Chondrocyte (in vitro differentiated cells): ENCODE data around the gene MINDY4B. TPM values are rescaled to one million over a fixed set of nuclear protein-coding genes. Genes with fewer than 3 reads are reported as not detected.

Experiments used
- DNase-seq: peaks from one replicate; pipeline ENCODE4 v3.0.0; 2021; ENCODE audit warnings: mixed read lengths, low spot score
- H3K27ac Mint-ChIP-seq: one replicate; pipeline ENCODE4 v1.8.0; 2021; ENCODE audit warnings: mild to moderate bottlenecking, moderate library complexity, mixed read lengths; ENCODE audit not compliant: unreplicated experiment
- H3K27me3 Mint-ChIP-seq: 2 replicates; pipeline ENCODE4 v1.8.0; 2021; ENCODE audit warnings: low read depth, mixed read lengths
- H3K36me3 Mint-ChIP-seq: 2 replicates; pipeline ENCODE4 v1.8.0; 2021; ENCODE audit warnings: low read depth, mixed read lengths
- H3K4me1 Mint-ChIP-seq: 2 replicates; pipeline ENCODE4 v1.8.0; 2021; ENCODE audit warnings: low read depth, mild to moderate bottlenecking, mixed read lengths
- H3K4me3 Mint-ChIP-seq: one replicate; pipeline ENCODE4 v1.8.0; 2021; ENCODE audit warnings: mild to moderate bottlenecking, moderate library complexity, mixed read lengths; ENCODE audit not compliant: unreplicated experiment
- H3K9me3 Mint-ChIP-seq: 2 replicates; pipeline ENCODE4 v1.8.0; 2021; ENCODE audit warnings: low read depth, mixed read lengths
- total RNA-seq: library from RNA; stranded (reverse); gene quantifications from 3 replicates; pipeline ENCODE4 v1.2.1, GENCODE V29; 2021
- TF ChIP-seq, protein P1 (sequence below): fragments of 200-600 bp; sonication (generic); IDR thresholded peaks from 2 replicates; pipeline ENCODE4 v1.5.0; 2021; ENCODE audit warnings: antibody characterized with exemption, mild to moderate bottlenecking, moderate library complexity

MINDY4B gene
- total RNA-seq, 1 donor from 2014 or later = not detected

DNA sequence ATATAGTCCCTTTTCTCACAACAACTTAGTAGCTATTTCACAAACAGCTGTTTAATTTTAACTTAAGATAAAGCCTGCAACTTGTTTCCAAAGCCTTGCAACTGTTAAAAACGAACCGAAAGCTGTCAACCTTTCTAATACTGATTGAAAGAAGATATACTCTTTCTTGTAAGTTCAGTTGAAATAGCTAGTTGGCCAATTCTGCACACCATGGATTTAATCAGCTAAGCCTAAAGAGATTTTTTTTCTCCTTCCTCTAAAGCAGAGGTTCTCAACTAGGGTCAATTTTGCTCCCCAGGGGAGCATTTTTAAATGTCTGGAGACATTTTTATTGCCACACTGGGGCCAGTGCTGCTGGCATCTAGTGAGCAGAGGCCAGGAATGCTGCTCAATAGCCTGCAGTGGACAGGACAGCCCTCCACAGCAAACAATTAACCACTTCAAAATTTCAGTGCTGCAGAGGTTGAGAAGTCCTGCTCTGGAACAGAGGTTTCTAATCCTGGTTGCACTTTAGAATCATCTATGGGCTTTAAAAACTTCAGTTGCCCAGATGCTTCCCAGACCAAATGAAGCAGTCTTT is 26.2 kb downstream of the MINDY4B start:
- Mint-ChIP-seq H3K9me3 (no peaks in the 10 kb centered on the region), H3K4me1 (no peaks in the 10 kb centered on the region), H3K27me3 (peaks cover 9% of the 10 kb centered on the region), H3K27ac (no peak overlapping the region), H3K4me3 (no peak overlapping the region), H3K36me3 (no peaks in the 10 kb centered on the region)
- DNase-seq = no peak
- TF ChIP-seq, protein P1, sequence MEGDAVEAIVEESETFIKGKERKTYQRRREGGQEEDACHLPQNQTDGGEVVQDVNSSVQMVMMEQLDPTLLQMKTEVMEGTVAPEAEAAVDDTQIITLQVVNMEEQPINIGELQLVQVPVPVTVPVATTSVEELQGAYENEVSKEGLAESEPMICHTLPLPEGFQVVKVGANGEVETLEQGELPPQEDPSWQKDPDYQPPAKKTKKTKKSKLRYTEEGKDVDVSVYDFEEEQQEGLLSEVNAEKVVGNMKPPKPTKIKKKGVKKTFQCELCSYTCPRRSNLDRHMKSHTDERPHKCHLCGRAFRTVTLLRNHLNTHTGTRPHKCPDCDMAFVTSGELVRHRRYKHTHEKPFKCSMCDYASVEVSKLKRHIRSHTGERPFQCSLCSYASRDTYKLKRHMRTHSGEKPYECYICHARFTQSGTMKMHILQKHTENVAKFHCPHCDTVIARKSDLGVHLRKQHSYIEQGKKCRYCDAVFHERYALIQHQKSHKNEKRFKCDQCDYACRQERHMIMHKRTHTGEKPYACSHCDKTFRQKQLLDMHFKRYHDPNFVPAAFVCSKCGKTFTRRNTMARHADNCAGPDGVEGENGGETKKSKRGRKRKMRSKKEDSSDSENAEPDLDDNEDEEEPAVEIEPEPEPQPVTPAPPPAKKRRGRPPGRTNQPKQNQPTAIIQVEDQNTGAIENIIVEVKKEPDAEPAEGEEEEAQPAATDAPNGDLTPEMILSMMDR = no peak

DNA sequence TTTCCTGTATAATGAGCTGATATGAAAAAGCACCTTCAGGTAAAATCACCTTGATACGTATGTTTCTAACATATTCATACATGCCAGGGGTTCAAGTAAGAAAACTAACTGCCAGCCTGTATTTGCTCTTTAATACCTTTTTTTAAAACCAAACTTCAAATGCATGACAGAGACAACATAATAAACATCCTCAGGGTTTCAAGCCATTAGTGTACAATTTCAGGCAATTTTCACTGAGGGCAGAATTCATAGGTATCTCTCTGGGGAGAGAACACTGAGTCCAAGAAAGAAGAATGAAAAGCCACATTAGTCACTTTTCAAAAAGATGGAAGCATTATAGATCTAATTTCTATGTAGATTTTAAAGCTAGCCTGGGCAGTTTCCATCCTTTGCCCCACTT is 26.9 kb downstream of the MINDY4B start:
- DNase-seq = no peak
- Mint-ChIP-seq H3K9me3 (no peaks in the 10 kb centered on the region), H3K27me3 (peaks cover 3% of the 10 kb centered on the region), H3K27ac (no peak overlapping the region), H3K4me3 (no peak overlapping the region), H3K36me3 (no peaks in the 10 kb centered on the region), H3K4me1 (no peaks in the 10 kb centered on the region)
- TF ChIP-seq, protein P1 = no peak

DNA sequence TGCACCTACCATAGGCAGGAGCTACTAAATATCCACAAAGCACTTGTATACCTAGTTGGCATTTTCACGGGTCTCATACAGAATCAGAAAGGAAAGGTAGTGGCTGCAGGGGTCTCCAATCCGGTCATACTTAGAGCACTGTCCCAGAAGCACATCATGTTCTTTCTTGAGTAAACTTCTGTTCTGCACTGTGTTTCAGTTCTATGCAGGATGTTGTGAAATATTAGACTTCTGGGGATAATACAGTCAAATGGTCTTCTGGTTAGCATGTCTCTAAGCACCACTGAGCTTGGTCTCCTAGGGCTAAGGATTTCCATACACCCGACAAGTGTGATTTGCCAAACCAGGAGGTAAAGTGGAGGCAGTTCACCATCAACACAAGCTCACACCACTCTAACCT is 27.9 kb downstream of the MINDY4B start:
- Mint-ChIP-seq H3K27ac (no peak overlapping the region), H3K27me3 (peaks cover 2% of the 10 kb centered on the region)
- TF ChIP-seq, protein P1 = no peak

DNA sequence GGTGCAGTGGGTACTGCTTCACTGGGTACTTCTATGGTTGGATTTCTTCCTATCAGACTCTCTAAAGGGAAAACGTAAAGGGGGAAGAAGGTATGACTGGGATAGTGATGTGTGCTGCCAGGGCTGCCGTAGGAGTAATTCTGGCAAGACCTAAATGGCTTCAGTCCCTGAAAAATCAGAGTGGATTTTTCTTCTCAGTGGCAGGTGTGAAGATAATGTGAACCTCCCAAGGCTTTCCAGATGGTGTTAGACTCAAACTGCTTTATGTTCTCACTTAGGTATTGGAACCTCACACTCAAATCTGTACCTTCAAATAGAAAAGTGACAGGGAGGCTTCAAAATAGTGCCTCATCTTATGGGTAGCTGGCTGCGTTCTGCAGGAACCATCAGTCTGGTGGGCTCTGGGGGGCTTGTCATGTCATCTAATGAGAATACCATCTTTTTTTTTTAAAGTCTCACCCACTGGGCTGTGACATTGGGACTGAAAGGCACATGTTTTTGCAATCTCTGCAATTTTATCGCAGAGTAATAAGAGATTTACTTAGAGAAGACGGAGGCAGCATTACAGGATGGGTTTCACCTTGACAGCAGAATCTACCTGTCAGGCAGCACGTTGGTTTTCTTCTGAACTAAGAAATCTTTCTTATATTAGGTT is 28.5 kb downstream of the MINDY4B start:
- H3K4me1 Mint-ChIP-seq = no peaks in the 10 kb centered on the region
- TF ChIP-seq, protein P1 = no peak
- H3K4me3 Mint-ChIP-seq = no peak overlapping the region
- H3K27me3 Mint-ChIP-seq = peaks cover 2% of the 10 kb centered on the region
- H3K9me3 Mint-ChIP-seq = no peaks in the 10 kb centered on the region
- no peak overlapping the region for H3K27ac Mint-ChIP-seq
- H3K36me3 Mint-ChIP-seq = no peaks in the 10 kb centered on the region
- no peak for DNase-seq

More for the DNA sequence above, 27.9 kb downstream of the MINDY4B start:
- no peaks in the 10 kb centered on the region for H3K9me3 Mint-ChIP-seq
- no peaks in the 10 kb centered on the region for H3K36me3 Mint-ChIP-seq
- H3K4me1 Mint-ChIP-seq = no peaks in the 10 kb centered on the region
- DNase-seq = no peak
- H3K4me3 Mint-ChIP-seq = no peak overlapping the region

DNA sequence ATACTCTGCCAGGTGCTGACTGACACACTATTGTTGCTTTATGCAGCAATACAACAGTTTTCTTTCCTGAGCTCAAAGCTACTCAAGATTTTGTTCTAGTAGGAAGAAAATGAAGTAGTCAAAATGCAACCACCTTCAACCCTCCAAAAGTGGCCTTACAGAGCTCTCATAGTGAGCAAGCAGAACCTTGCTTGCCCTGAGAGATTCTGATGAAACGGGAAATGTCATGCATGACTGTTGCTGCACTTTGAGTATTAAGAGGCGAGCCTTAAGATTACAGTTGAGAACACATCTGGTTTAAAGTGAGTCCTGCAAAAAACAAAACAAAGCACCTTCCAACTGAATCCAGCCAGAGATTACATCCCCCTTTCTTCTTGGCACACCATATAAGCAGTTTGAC is 29.7 kb downstream of the MINDY4B start:
- TF ChIP-seq, protein P1 = no peak
- DNase-seq = no peak
- Mint-ChIP-seq H3K4me3 (no peak overlapping the region), H3K27ac (no peak overlapping the region), H3K27me3 (peaks cover 2% of the 10 kb centered on the region), H3K9me3 (no peaks in the 10 kb centered on the region), H3K4me1 (peaks cover 5% of the 10 kb centered on the region), H3K36me3 (no peaks in the 10 kb centered on the region)
